HepG2 (cell line): ENCODE measurements around the gene MTX2. TPM values are rescaled to one million over a fixed set of nuclear protein-coding genes. Genes with fewer than 3 reads are reported as not detected.

Experiments used
- ATAC-seq: fragments of 200-7000 bp; cut with Tn5 transposase; 3 replicates; pipeline ENCODE4 v1.9.1; 2020; ENCODE audit warnings: mild to moderate bottlenecking, moderate library complexity
- BruUV-seq: library from RNA; stranded (reverse); fragments of 400-500 nt; replicated peaks from 2 replicates; lab custom pipeline; 2021; lab: Mats Ljungman, UMichigan
- CTCF ChIA-PET: fragments of 300-600 bp; formaldehyde crosslinking; extraction: SDS; loops from one replicate; lab custom pipeline; 2021; ENCODE audit warnings: low total read pairs, inconsistent platforms, low intra/inter-chr PET ratio; lab: Yijun Ruan, JAX
- POLR2A ChIA-PET: fragments of 350-600 bp; sonication (Branson Sonifier 250); formaldehyde crosslinking; loops from one replicate; lab custom pipeline; 2020; ENCODE audit warnings: antibody characterized with exemption, inconsistent platforms; lab: Yijun Ruan, JAX
- DNase-seq: peaks from one replicate; pipeline ENCODE4 v3.0.0-alpha.2; 2015; ENCODE audit warnings: low spot score
- FAIRE-seq: peaks from 3 replicates; lab custom pipeline; 2011; peaks lifted over from hg19 to GRCh38; lab: Jason Lieb, UNC
- H2AFZ ChIP-seq: one replicate; pipeline ENCODE4 v1.6.1; 2011; ENCODE audit warnings: low read length, inconsistent platforms
- H3K27ac ChIP-seq: fragments of 300-600 bp; 3 replicates; pipeline ENCODE4 v1.8.0; 2011; ENCODE audit warnings: mixed run types, mild to moderate bottlenecking, mixed read lengths, low read length, inconsistent platforms; ENCODE audit not compliant: insufficient read depth; ENCODE audit errors: extremely low read length
- H3K27me3 ChIP-seq, 2 experiments: fragments of 200-600 bp in 1 of 2; 2 replicates in 1 of 2; 3 replicates in 1 of 2; pipeline versions ENCODE4 v1.6.0 to v1.8.0; 2011; ENCODE audit warnings: low read length in 2 of 2, mild to moderate bottlenecking in 2 of 2, moderate library complexity in 2 of 2, inconsistent platforms in 1 of 2; ENCODE audit not compliant: insufficient read depth in 2 of 2, control insufficient read depth in 1 of 2
- H3K36me3 ChIP-seq, 2 experiments: fragments of 200-600 bp in 1 of 2; replicated peaks in 1 of 2; 2 replicates in 1 of 2; 3 replicates in 1 of 2; pipeline versions ENCODE4 v1.5.1 to v1.8.0; 2011; ENCODE audit warnings: low read length in 2 of 2, inconsistent platforms in 1 of 2; ENCODE audit not compliant: insufficient read depth in 2 of 2, control insufficient read depth in 1 of 2
- H3K4me1 ChIP-seq: 2 replicates; pipeline ENCODE4 v1.5.1; 2012; ENCODE audit warnings: low read length, inconsistent platforms; ENCODE audit not compliant: insufficient read depth
- H3K4me2 ChIP-seq: 2 replicates; pipeline ENCODE4 v1.6.0; 2011; ENCODE audit warnings: low read depth, low read length, inconsistent platforms
- H3K4me3 ChIP-seq, 3 experiments: fragments of 200-600 bp in 1 of 3; sonication (generic), shearing (Covaris generic) in 1 of 3; replicated peaks in 1 of 3; 2 replicates each; pipeline ENCODE4 v1.5.1; 2011 to 2016; ENCODE audit warnings: low read length in 3 of 3, inconsistent platforms in 2 of 3, low read depth in 2 of 3, mild to moderate bottlenecking in 2 of 3, control low read depth in 1 of 3, mixed read lengths in 1 of 3; ENCODE audit not compliant: insufficient read depth in 1 of 3
- H3K79me2 ChIP-seq: one replicate; pipeline ENCODE4 v1.6.1; 2011; ENCODE audit warnings: low read length, inconsistent platforms; ENCODE audit not compliant: insufficient read depth
- H3K9ac ChIP-seq: 2 replicates; pipeline ENCODE4 v1.6.0; 2011; ENCODE audit warnings: mild to moderate bottlenecking, low read depth, low read length, inconsistent platforms; ENCODE audit not compliant: insufficient read depth
- H3K9me3 ChIP-seq: 2 replicates; pipeline ENCODE4 v1.5.1; 2012; ENCODE audit warnings: mild to moderate bottlenecking, low read length
- H4K20me1 ChIP-seq: 2 replicates; pipeline ENCODE4 v1.6.0; 2011; ENCODE audit warnings: inconsistent platforms, mild to moderate bottlenecking, low read length, moderate library complexity; ENCODE audit not compliant: insufficient read depth
- DBP ChIP-seq: sonication (generic); formaldehyde crosslinking; IDR thresholded peaks from 2 replicates; pipeline ENCODE4 v1.4.0; 2020; ENCODE audit warnings: missing genetic modification reagents; ENCODE audit errors: not compliant biosample characterization
- FOXA3 ChIP-seq: IDR thresholded peaks from 2 replicates; pipeline ENCODE4 v1.6.1; 2016; ENCODE audit warnings: missing genetic modification reagents, missing compliant biosample characterization
- IRX3 ChIP-seq: sonication (generic); formaldehyde crosslinking; IDR thresholded peaks from 2 replicates; pipeline ENCODE4 v1.8.1; 2023; ENCODE audit warnings: mild to moderate bottlenecking, low read depth, missing genetic modification reagents, borderline replicate concordance
- MEIS2 ChIP-seq: sonication (generic); formaldehyde crosslinking; IDR thresholded peaks from 2 replicates; pipeline ENCODE4 v1.9.0; 2021; ENCODE audit warnings: mild to moderate bottlenecking, missing genetic modification reagents
- SIN3A ChIP-seq: IDR thresholded peaks from 2 replicates; pipeline ENCODE4 v1.6.1; 2011; ENCODE audit warnings: low read depth, mild to moderate bottlenecking, control low read depth, low read length, borderline replicate concordance
- ZNF10 ChIP-seq: sonication (generic); formaldehyde crosslinking; IDR thresholded peaks from 2 replicates; pipeline ENCODE4 v1.4.0; 2020; ENCODE audit warnings: mild to moderate bottlenecking, low read depth, missing genetic modification reagents, borderline replicate concordance
- ZNF18 ChIP-seq: sonication (generic); formaldehyde crosslinking; IDR thresholded peaks from 2 replicates; pipeline ENCODE4 v1.8.0; 2022; ENCODE audit warnings: mild to moderate bottlenecking, missing genetic modification reagents; ENCODE audit not compliant: insufficient replicate concordance
- ZNF513 ChIP-seq: sonication (generic); formaldehyde crosslinking; conservative IDR thresholded peaks from 2 replicates; pipeline ENCODE4 v1.5.0; 2020; ENCODE audit warnings: missing genetic modification reagents
- ZNF589 ChIP-seq: sonication (generic); formaldehyde crosslinking; conservative IDR thresholded peaks from 2 replicates; pipeline ENCODE4 v1.8.0; 2022; ENCODE audit warnings: mild to moderate bottlenecking, moderate library complexity, missing genetic modification reagents
- ZNF629 ChIP-seq: sonication (generic); formaldehyde crosslinking; conservative IDR thresholded peaks from 2 replicates; pipeline ENCODE4 v1.5.0; 2020; ENCODE audit warnings: missing genetic modification reagents
- ZNF639 ChIP-seq: conservative IDR thresholded peaks from 2 replicates; pipeline ENCODE4 v1.6.1; 2018; ENCODE audit warnings: missing genetic modification reagents
- ZSCAN25 ChIP-seq: sonication (generic); formaldehyde crosslinking; IDR thresholded peaks from 2 replicates; pipeline ENCODE4 v1.8.0; 2022; ENCODE audit warnings: mild to moderate bottlenecking, missing genetic modification reagents
- WGBS: methylation state at CpG from one replicate; pipeline ENCODE4 v1.1.6; 2017; ENCODE audit warnings: low lambda C conversion rate; 5-methylcytosine and 5-hydroxymethylcytosine counted together
- in situ Hi-C: cut with HindIII; loops from 2 replicates; pipeline ENCODE4 v1.10.0; 2017; ENCODE audit warnings: low pct_unique_long_range_greater_than_20kb; ENCODE audit not compliant: extremely low pct_ligation_motif_present
- intact Hi-C: fragments of 100-400 bp; cut with micrococcal nuclease; formaldehyde crosslinking; loops from one replicate; pipeline ENCODE4 v1.10.0; 2022; ENCODE audit not compliant: unreplicated experiment
- polyA plus RNA-seq, 8 experiments: library from polyadenylated mRNA; depleted of rRNA in 3 of 8; stranded (reverse) in 7 of 8; unstranded in 1 of 8; fragments of >200 nt; fragmentation: Illumina TruSeq in 4 of 8; extraction: Trizol in 4 of 8; gene quantifications; 2 replicates each; pipeline versions ENCODE4 v1.2.1 to v1.2.3, GENCODE V29; 2011 to 2016; ENCODE audit warnings: low read depth in 4 of 8, missing spikeins in 1 of 8, mixed read lengths in 1 of 8; ENCODE audit not compliant: insufficient read depth in 1 of 8
- total RNA-seq, 5 experiments: library from RNA; depleted of rRNA; stranded (reverse); fragments of >200 nt; fragmentation: Illumina TruSeq; extraction: Trizol; gene quantifications; 2 replicates each; pipeline ENCODE4 v1.2.3, GENCODE V29; 2016; ENCODE audit warnings: low read depth in 1 of 5

The MTX2 gene
- total and polyA plus RNA-seq, 2 of the 13 experiments (the other 11 are each of a cell fraction or from before 2014, with no cell fraction given), result 58.1 to 75.7 TPM

DNA sequence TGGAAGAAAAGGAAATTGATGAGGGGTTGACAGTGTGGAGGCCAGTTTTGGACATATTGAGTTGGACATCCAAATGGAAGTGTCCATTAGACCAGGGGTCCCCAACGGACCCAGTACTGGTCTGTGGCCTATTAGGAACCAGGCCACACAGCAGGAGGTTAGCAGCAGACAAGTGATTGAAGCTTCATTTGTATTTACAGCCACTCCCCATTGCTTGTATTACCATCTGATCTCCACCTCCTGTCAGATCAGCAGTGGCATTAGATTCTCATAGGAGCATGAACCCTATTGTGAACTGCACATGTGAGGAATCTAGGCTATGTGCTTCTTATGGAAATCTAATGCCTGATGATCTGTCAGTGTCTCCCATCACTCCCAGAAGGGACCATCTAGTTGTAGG, 99.1 kb downstream of the MTX2 start:
- in situ Hi-C loops, result no loop called here
- FAIRE-seq, result no peak
- no peak for TF ChIP-seq MEIS2 (CRISPR knock-in tag)
- TF ChIP-seq DBP (CRISPR knock-in tag), result no peak
- TF ChIP-seq IRX3 (CRISPR knock-in tag), result no peak
- TF ChIP-seq ZNF513 (CRISPR knock-in tag), result no peak
- TF ChIP-seq SIN3A, result no peak
- no peak for TF ChIP-seq ZNF18 (CRISPR knock-in tag)
- TF ChIP-seq ZNF639 (CRISPR knock-in tag), result no peak
- TF ChIP-seq ZSCAN25 (CRISPR knock-in tag), result no peak
- TF ChIP-seq ZNF629 (CRISPR knock-in tag), result no peak
- no peak for TF ChIP-seq ZNF589 (CRISPR knock-in tag)
- no peak for TF ChIP-seq FOXA3 (CRISPR knock-in tag)
- TF ChIP-seq ZNF10 (CRISPR knock-in tag), result no peak

More for the DNA sequence above, 99.1 kb downstream of the MTX2 start:
- no peak overlapping the region for H3K9ac ChIP-seq
- H3K4me3 ChIP-seq, result no peak overlapping the region
- H2AFZ ChIP-seq, result no peak overlapping the region
- POLR2A ChIA-PET, result no interaction called here
- 0% methylated on average over 1 of the region's 1 CpG for WGBS
- intact Hi-C loops, result no loop called here
- H3K9me3 ChIP-seq, result no peaks in the 10 kb centered on the region
- no TSS peak for BruUV-seq
- CTCF ChIA-PET, result no interaction called here
- no peaks in the 10 kb centered on the region for H3K4me1 ChIP-seq
- H3K36me3 ChIP-seq, result no peaks in the 10 kb centered on the region
- DNase-seq, result no peak
- ATAC-seq, result no peak
- H3K4me2 ChIP-seq, result no peak overlapping the region
- H3K27ac ChIP-seq, result no peak overlapping the region
- no peaks in the 10 kb centered on the region for H4K20me1 ChIP-seq
- H3K79me2 ChIP-seq, result no peaks in the 10 kb centered on the region
- no peaks in the 10 kb centered on the region for H3K27me3 ChIP-seq
